SK-N-DZ (cell line): Measurements from ENCODE around the gene MYH9.
A peak's percentile ranks its signal among the peaks of the same experiment; 100 is the strongest.

Experiments used
- DNase-seq: peaks from one replicate; pipeline ENCODE4 v3.0.0-alpha.2; 2015; ENCODE audit warnings: low spot score

MYH9 gene

GRCh38 chr22:36332623-36333332 lies 55.0 kb downstream of the MYH9 start:
- DNase-seq: no peak

GRCh38 chr22:36331912-36332622 lies 55.7 kb downstream of the MYH9 start:
- no peak for DNase-seq

GRCh38 chr22:36331306-36331911 lies 56.4 kb downstream of the MYH9 start:
- no peak for DNase-seq

GRCh38 chr22:36330655-36331305 lies 57.0 kb downstream of the MYH9 start:
- no peak for DNase-seq

GRCh38 chr22:36330127-36330526 lies 57.6 kb downstream of the MYH9 start:
- no peak for DNase-seq

- DNase-seq: peak; percentile 64
Measured at GRCh38 chr22:36329254-36330078, 58.3 kb downstream of the MYH9 start.

GRCh38 chr22:36328635-36329253 lies 59.0 kb downstream of the MYH9 start:
- no peak for DNase-seq

GRCh38 chr22:36327922-36328551 lies 59.7 kb downstream of the MYH9 start:
- DNase-seq: no peak

- no peak for DNase-seq
Measured at GRCh38 chr22:36326178-36327161, 61.3 kb downstream of the MYH9 start.

GRCh38 chr22:36325154-36326031 lies 62.4 kb downstream of the MYH9 start:
- DNase-seq: no peak

GRCh38 chr22:36324414-36324813 lies 63.4 kb downstream of the MYH9 start:
- DNase-seq: no peak

- no peak for DNase-seq
Measured at GRCh38 chr22:36323855-36324331, 63.9 kb downstream of the MYH9 start.

- no peak for DNase-seq
Measured at GRCh38 chr22:36323182-36323854, 64.4 kb downstream of the MYH9 start.

- no peak for DNase-seq
Measured at GRCh38 chr22:36322602-36322915, 65.2 kb downstream of the MYH9 start.

- no peak for DNase-seq
Measured at GRCh38 chr22:36321797-36322601, 65.8 kb downstream of the MYH9 start.

- DNase-seq: no peak
Measured at GRCh38 chr22:36320553-36320952, 67.2 kb downstream of the MYH9 start.
